H1 (cell line): ENCODE data around the gene PDZRN3. TPM values are rescaled to one million over a fixed set of nuclear protein-coding genes. Genes with fewer than 3 reads are reported as not detected.

Experiments used
- CTCF ChIA-PET: fragments of 300-600 bp; sonication (Branson Sonifier 250); formaldehyde crosslinking; loops from one replicate; lab custom pipeline; 2021; ENCODE audit not compliant: partially characterized antibody; lab: Charles Lee
- POLR2A ChIA-PET: fragments of 300-600 bp; sonication (Branson Sonifier 250); formaldehyde crosslinking; loops from one replicate; lab custom pipeline; 2021; ENCODE audit warnings: inconsistent platforms; ENCODE audit not compliant: partially characterized antibody; lab: Charles Lee
- DNase-seq, 2 experiments: peaks; one replicate each; pipeline versions ENCODE4 v3.0.0 to v3.0.0-alpha.2; 2010 to 2022; ENCODE audit warnings: low spot score in 2 of 2, low read depth in 1 of 2, mixed read lengths in 1 of 2
- FAIRE-seq: peaks from 2 replicates; lab custom pipeline; 2011; peaks lifted over from hg19 to GRCh38; lab: Jason Lieb, UNC
- H2AFZ ChIP-seq: 2 replicates; pipeline ENCODE4 v1.8.1; 2012; ENCODE audit warnings: low read length, inconsistent platforms
- H2AK5ac ChIP-seq: 2 replicates; pipeline ENCODE4 v1.6.1; 2013; ENCODE audit warnings: low read depth, low read length
- H2BK120ac ChIP-seq: replicated peaks from 2 replicates; pipeline ENCODE3; 2013; ENCODE audit warnings: low read depth, low read length, inconsistent platforms
- H2BK12ac ChIP-seq: 2 replicates; pipeline ENCODE4 v1.6.1; 2013; ENCODE audit warnings: low read depth, low read length
- H2BK15ac ChIP-seq: 2 replicates; pipeline ENCODE4 v1.6.1; 2013; ENCODE audit warnings: low read length
- H2BK20ac ChIP-seq: 2 replicates; pipeline ENCODE4 v1.6.1; 2013; ENCODE audit warnings: low read length
- H2BK5ac ChIP-seq: 2 replicates; pipeline ENCODE4 v1.6.1; 2013; ENCODE audit warnings: low read depth, low read length
- H3K14ac ChIP-seq: 2 replicates; pipeline ENCODE4 v1.6.1; 2013; ENCODE audit warnings: inconsistent platforms; ENCODE audit not compliant: insufficient read length
- H3K18ac ChIP-seq: 2 replicates; pipeline ENCODE4 v1.6.1; 2013; ENCODE audit warnings: low read length; ENCODE audit errors: extremely low read depth
- H3K23ac ChIP-seq: 2 replicates; pipeline ENCODE4 v1.6.1; 2013; ENCODE audit warnings: inconsistent platforms; ENCODE audit not compliant: insufficient read length
- H3K23me2 ChIP-seq: 2 replicates; pipeline ENCODE4 v1.6.1; 2013; ENCODE audit warnings: low read depth, low read length
- H3K27ac ChIP-seq: 2 replicates; pipeline ENCODE4 v1.6.1; 2011; ENCODE audit warnings: low read depth, low read length, inconsistent platforms
- H3K27me3 ChIP-seq, 4 experiments: replicated peaks in 1 of 4; 1 replicate in 1 of 4; 2 replicates in 3 of 4; pipeline versions ENCODE4 v1.6.1 to v1.8.1; 2011 to 2013; ENCODE audit warnings: low read length in 3 of 4, mild to moderate bottlenecking in 3 of 4, inconsistent platforms in 2 of 4, mixed read lengths in 2 of 4, moderate library complexity in 1 of 4; ENCODE audit not compliant: control insufficient read depth in 3 of 4, insufficient read depth in 3 of 4; ENCODE audit errors: extremely low read depth in 1 of 4
- H3K36me3 ChIP-seq, 4 experiments: 2 replicates each; pipeline versions ENCODE4 v1.6.1 to v1.8.1; 2011 to 2013; ENCODE audit warnings: mild to moderate bottlenecking in 4 of 4, low read length in 3 of 4, moderate library complexity in 2 of 4, control low read depth in 1 of 4, inconsistent platforms in 1 of 4; ENCODE audit not compliant: insufficient read depth in 4 of 4, control insufficient read depth in 2 of 4
- H3K4ac ChIP-seq: replicated peaks from 2 replicates; pipeline ENCODE3; 2013; ENCODE audit warnings: low read length, low read depth, mixed read lengths, inconsistent platforms; ENCODE audit not compliant: insufficient read length
- H3K4me1 ChIP-seq, 4 experiments: replicated peaks in 1 of 4; 1 replicate in 1 of 4; 2 replicates in 3 of 4; pipeline versions ENCODE4 v1.6.1 to v1.8.1; 2011 to 2013; ENCODE audit warnings: low read length in 3 of 4, inconsistent platforms in 2 of 4, mixed read lengths in 1 of 4; ENCODE audit not compliant: insufficient read depth in 4 of 4, control insufficient read depth in 3 of 4
- H3K4me2 ChIP-seq, 2 experiments: 2 replicates each; pipeline versions ENCODE4 v1.6.1 to v1.8.1; 2011 to 2013; ENCODE audit warnings: low read depth in 2 of 2, low read length in 2 of 2, control low read depth in 1 of 2, inconsistent platforms in 1 of 2, mild to moderate bottlenecking in 1 of 2; ENCODE audit not compliant: insufficient read depth in 1 of 2
- H3K4me3 ChIP-seq, 4 experiments: fragments of 200-600, 300-600 bp in 1 of 4; sonication (generic), shearing (Covaris generic), sonication (Bioruptor Twin) in 1 of 4; 2 replicates each; pipeline versions ENCODE4 v1.5.1 to v1.8.1; 2011 to 2016; ENCODE audit warnings: low read length in 4 of 4, low read depth in 3 of 4, control low read depth in 2 of 4, inconsistent platforms in 2 of 4, mild to moderate bottlenecking in 2 of 4, mixed read lengths in 1 of 4, moderate library complexity in 1 of 4; ENCODE audit not compliant: insufficient read depth in 2 of 4; ENCODE audit errors: extremely low read depth in 1 of 4
- H3K56ac ChIP-seq: replicated peaks from 2 replicates; pipeline ENCODE3; 2013; ENCODE audit warnings: low read depth, mild to moderate bottlenecking, mixed read lengths, low read length, inconsistent platforms; ENCODE audit not compliant: insufficient read length
- H3K79me1 ChIP-seq: 2 replicates; pipeline ENCODE4 v1.6.1; 2013; ENCODE audit warnings: low read depth, low read length, control low read depth
- H3K79me2 ChIP-seq, 2 experiments: 2 replicates each; pipeline versions ENCODE4 v1.6.1 to v1.8.1; 2012 to 2013; ENCODE audit warnings: low read length in 2 of 2, mild to moderate bottlenecking in 2 of 2, inconsistent platforms in 1 of 2; ENCODE audit not compliant: insufficient read depth in 2 of 2, control insufficient read depth in 1 of 2
- H3K9ac ChIP-seq, 4 experiments: replicated peaks in 1 of 4; 1 replicate in 1 of 4; 2 replicates in 3 of 4; pipeline versions ENCODE4 v1.6.1 to v1.8.1; 2011 to 2013; ENCODE audit warnings: low read depth in 3 of 4, low read length in 3 of 4, control low read depth in 2 of 4, mild to moderate bottlenecking in 2 of 4, moderate library complexity in 2 of 4, inconsistent platforms in 1 of 4; ENCODE audit errors: extremely low read depth in 1 of 4
- H3K9me3 ChIP-seq, 2 experiments: 2 replicates each; pipeline versions ENCODE4 v1.6.1 to v1.8.1; 2012 to 2013; ENCODE audit warnings: mild to moderate bottlenecking in 2 of 2, moderate library complexity in 2 of 2, control low read depth in 1 of 2, inconsistent platforms in 1 of 2, low read depth in 1 of 2, low read length in 1 of 2, mixed read lengths in 1 of 2; ENCODE audit not compliant: insufficient read depth in 2 of 2
- H4K20me1 ChIP-seq, 2 experiments: replicated peaks in 1 of 2; 2 replicates each; pipeline versions ENCODE3 to v1.8.1; 2011 to 2013; ENCODE audit warnings: inconsistent platforms in 2 of 2, low read length in 2 of 2, mild to moderate bottlenecking in 1 of 2; ENCODE audit not compliant: insufficient read depth in 2 of 2, control insufficient read depth in 1 of 2
- H4K5ac ChIP-seq: 2 replicates; pipeline ENCODE4 v1.6.1; 2013; ENCODE audit warnings: low read length, low read depth, mixed read lengths, inconsistent platforms; ENCODE audit not compliant: insufficient read length
- H4K8ac ChIP-seq: 2 replicates; pipeline ENCODE4 v1.8.0; 2013; ENCODE audit warnings: mild to moderate bottlenecking, moderate library complexity, low read length, inconsistent platforms; ENCODE audit not compliant: insufficient read depth; ENCODE audit errors: extremely low read depth
- H4K91ac ChIP-seq: replicated peaks from 2 replicates; pipeline ENCODE3; 2013; ENCODE audit warnings: low read length, mixed read lengths, inconsistent platforms; ENCODE audit not compliant: insufficient read length
- MAFK ChIP-seq: IDR thresholded peaks from 2 replicates; pipeline ENCODE4 v1.6.1; 2012; ENCODE audit warnings: low read depth, mild to moderate bottlenecking, improper control_type of control experiment, low read length
- SP1 ChIP-seq: IDR thresholded peaks from 2 replicates; pipeline ENCODE4 v1.6.1; 2011; ENCODE audit warnings: low read depth, low read length
- WGBS, 2 experiments: shearing (Covaris generic) in 1 of 2; methylation state at CpG; one replicate each; pipeline versions ENCODE4 v1.1.6 to v1.1.7; 2013 to 2015; ENCODE audit warnings: low lambda C conversion rate in 2 of 2, mixed read lengths in 2 of 2, inconsistent platforms in 1 of 2, low coverage in 1 of 2, missing lambda C conversion rate in 1 of 2; ENCODE audit not compliant: insufficient replicate concordance in 2 of 2, insufficient coverage in 1 of 2, insufficient read length in 1 of 2; ENCODE audit errors: extremely low coverage in 1 of 2, missing lambda C conversion rate in 1 of 2; 5-methylcytosine and 5-hydroxymethylcytosine counted together
- polyA plus RNA-seq, 7 experiments: library from polyadenylated mRNA; depleted of rRNA in 3 of 7; stranded (reverse) in 5 of 7; unstranded in 2 of 7; fragments of >200 nt in 5 of 7; fragments of 200-250 nt in 2 of 7; gene quantifications; 1 replicate in 5 of 7; 2 replicates in 1 of 7; 4 replicates in 1 of 7; pipeline versions ENCODE4 v1.2.1 to v1.2.3, GENCODE V29; 2011 to 2013; ENCODE audit warnings: missing spikeins in 2 of 7, mixed read lengths in 2 of 7
- total RNA-seq: library from RNA; stranded (reverse); fragmentation: NEBNext Ultra II Directional; extraction: Animal tissue kit (Norgen Biotek cat#: 25700); gene quantifications from 2 replicates; pipeline ENCODE4 v1.2.1, GENCODE V29; 2021

The PDZRN3 gene
- total and polyA plus RNA-seq, 2 of the 8 experiments (the other 6 are each of a cell fraction or from before 2014, with no cell fraction given), result 4.2 to 20.5 TPM

DNA sequence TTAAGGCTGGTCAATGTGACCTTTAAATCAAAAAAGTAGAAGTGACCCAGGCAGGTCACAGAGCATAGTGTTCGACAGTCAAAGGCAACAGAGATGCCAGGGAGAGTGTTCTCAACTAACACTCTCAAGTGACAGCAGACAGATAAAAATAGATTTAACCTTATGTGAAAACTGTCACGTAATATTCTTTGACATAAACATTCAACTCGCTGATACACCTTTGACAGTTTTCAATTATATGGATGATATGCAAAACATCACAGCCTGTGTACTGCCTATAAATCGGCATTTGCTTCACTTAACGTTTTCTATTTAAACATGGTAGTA is 15.5 kb downstream of the PDZRN3 start:
- Histone ChIP-seq H3K4me1 (peaks cover 0 to 3% (median 1%) of the 10 kb centered on the region in 4 experiments; a peak in 2 of 7 replicates), H2BK5ac (no peak overlapping the region), H3K14ac (no peak overlapping the region), H3K27me3 (no peaks in the 10 kb centered on the region), H3K4ac (no peak overlapping the region), H3K56ac (no peak overlapping the region), H4K8ac (no peak overlapping the region), H3K79me2 (peaks cover 0 to 12% of the 10 kb centered on the region in 2 experiments; a peak in 2 of 4 replicates), H3K23me2 (no peaks in the 10 kb centered on the region), H3K79me1 (no peaks in the 10 kb centered on the region; the same call in 1 of the 2 replicates), H2BK15ac (no peak overlapping the region), H3K4me3 (no peak overlapping the region), H3K27ac (no peak overlapping the region), H2AK5ac (no peak overlapping the region), H3K4me2 (no peak overlapping the region), H4K91ac (no peak overlapping the region), H3K9me3 (no peaks in the 10 kb centered on the region), H4K20me1 (peaks cover 0 to 8% of the 10 kb centered on the region in 2 experiments), H2AFZ (no peak overlapping the region), H3K18ac (no peak overlapping the region), H2BK120ac (no peak overlapping the region), H3K36me3 (no peaks in the 10 kb centered on the region), H3K23ac (no peak overlapping the region), H4K5ac (no peak overlapping the region), H2BK20ac (no peak overlapping the region), H3K9ac (no peak overlapping the region), H2BK12ac (no peak overlapping the region)
- DNase-seq (no peak), FAIRE-seq (no peak)
- ChIA-PET POLR2A (no interaction called here), CTCF (no interaction called here)
- TF ChIP-seq MAFK, result no peak
- TF ChIP-seq SP1, result no peak
- WGBS, 2 experiments, result 88% methylated on average over 5 of the region's 5 CpGs; no CpG with 5 or more reads in 1 of the 2 experiments
